BLaER1 treated with 17β-estradiol and CSF1 and Interleukin-3, amounts not matched to agents 10 nM and 100 nM (cell line): ENCODE measurements around the gene RPL36A.

Experiments
- H3K27ac ChIP-seq, 11 experiments: shearing (Covaris generic); formaldehyde crosslinking; 2 replicates each; pipeline ENCODE4 v1.8.1; 2022
- H3K27me3 ChIP-seq, 11 experiments: shearing (Covaris generic); formaldehyde crosslinking; 2 replicates each; pipeline ENCODE4 v1.8.1; 2022
- H3K36me3 ChIP-seq, 11 experiments: shearing (Covaris generic); formaldehyde crosslinking; 2 replicates each; pipeline ENCODE4 v1.8.1; 2022
- H3K4me1 ChIP-seq, 10 experiments: shearing (Covaris generic); formaldehyde crosslinking; 2 replicates each; pipeline ENCODE4 v1.8.1; 2022
- H3K4me2 ChIP-seq, 11 experiments: shearing (Covaris generic); formaldehyde crosslinking; 2 replicates each; pipeline ENCODE4 v1.8.1; 2022
- H3K4me3 ChIP-seq, 10 experiments: shearing (Covaris generic); formaldehyde crosslinking; 2 replicates each; pipeline ENCODE4 v1.8.1; 2022
- H3K9ac ChIP-seq, 11 experiments: shearing (Covaris generic); formaldehyde crosslinking; 2 replicates each; pipeline ENCODE4 v1.8.1; 2022
- H3K9me3 ChIP-seq, 11 experiments: shearing (Covaris generic); formaldehyde crosslinking; replicated peaks in 1 of 11; 2 replicates each; pipeline ENCODE4 v1.8.1; 2022
- H4K20me1 ChIP-seq, 11 experiments: shearing (Covaris generic); formaldehyde crosslinking; 2 replicates each; pipeline ENCODE4 v1.8.1; 2022
- Cebpa-rat ChIP-seq, 11 experiments: shearing (Covaris generic); IDR thresholded peaks; 2 replicates each; pipeline ENCODE4 v1.8.1; 2022

The RPL36A gene

GRCh38 chrX:101385026-101385684, 5.7 kb upstream of the RPL36A start:
- peak overlapping the region; percentile 52 to 74 (median 66) for H3K4me3 ChIP-seq
- H3K27ac ChIP-seq = peak overlapping the region; percentile 60 to 89 (median 81)

GRCh38 chrX:101385795-101386541, 4.8 kb upstream of the RPL36A start, which contains the start of gene BTK:
Gene BTK (minus strand): TSS chrX:101386191. CDS start chrX:101375284, 10,907 bp downstream.
- Histone ChIP-seq H3K9ac (peak within 1 kb of the TSS; percentile 78 to 87 (median 83)), H3K27ac (peak within 1 kb of the TSS; percentile 60 to 89 (median 81)), H3K9me3 (peaks cover 0 to 6% (median 0%) of the 10 kb centered on the region in 11 experiments; a peak in 3 of 22 replicates), H4K20me1 (peaks cover 0 to 10% (median 0%) of the 10 kb centered on the region in 11 experiments; a peak in 3 of 22 replicates), H3K27me3 (no peaks in the 10 kb centered on the region), H3K36me3 (peaks cover 0 to 19% (median 0%) of the 10 kb centered on the region in 11 experiments; a peak in 6 of 22 replicates), H3K4me1 (peaks cover 49 to 61% (median 54%) of the 10 kb centered on the region in 10 experiments), H3K4me2 (peak within 1 kb of the TSS; percentile 75 to 92 (median 89)), H3K4me3 (peak within 1 kb of the TSS; percentile 52 to 74 (median 66))
- no peak for TF ChIP-seq Cebpa-rat (IDR thresholded peaks at IDR 0.05)

More at GRCh38 chrX:101385026-101385684, 5.7 kb upstream of the RPL36A start:
- Histone ChIP-seq H3K36me3 (peaks cover 0 to 26% (median under 1%) of the 10 kb centered on the region in 11 experiments; a peak in 8 of 22 replicates), H3K9ac (peak overlapping the region; percentile 78 to 87 (median 83)), H3K27me3 (no peaks in the 10 kb centered on the region), H3K4me1 (peaks cover 49 to 60% (median 51%) of the 10 kb centered on the region in 10 experiments), H3K9me3 (no peaks in the 10 kb centered on the region), H4K20me1 (peaks cover 0 to 10% (median 0%) of the 10 kb centered on the region in 11 experiments; a peak in 3 of 22 replicates), H3K4me2 (peak overlapping the region; percentile 75 to 92 (median 89))
- no peak for TF ChIP-seq Cebpa-rat (IDR thresholded peaks at IDR 0.05)

- peak overlapping the region; percentile 54 to 89 (median 81); a peak in 21 of 22 replicates for H3K27ac ChIP-seq
- no peaks in the 10 kb centered on the region for H3K27me3 ChIP-seq
- H4K20me1 ChIP-seq = peaks cover 0 to 10% (median 0%) of the 10 kb centered on the region in 11 experiments; a peak in 3 of 22 replicates
- peak overlapping the region; percentile 66 to 87 (median 83); a peak in 21 of 22 replicates for H3K9ac ChIP-seq
- H3K9me3 ChIP-seq = peaks cover 0 to 7% (median 0%) of the 10 kb centered on the region in 11 experiments; a peak in 3 of 22 replicates
- H3K4me3 ChIP-seq = peak overlapping the region; percentile 52 to 74 (median 66); a peak in 19 of 20 replicates
- peaks cover 0 to 17% (median under 1%) of the 10 kb centered on the region in 11 experiments; a peak in 8 of 22 replicates for H3K36me3 ChIP-seq
- H3K4me2 ChIP-seq = peak overlapping the region; percentile 75 to 92 (median 89)
- H3K4me1 ChIP-seq = peaks cover 49 to 61% (median 54%) of the 10 kb centered on the region in 10 experiments
- TF ChIP-seq Cebpa-rat (IDR thresholded peaks at IDR 0.05) = no peak
Measured at GRCh38 chrX:101386542-101386885, 4.3 kb upstream of the RPL36A start.

GRCh38 chrX:101388604-101389003, 2.2 kb upstream of the RPL36A start:
- Histone ChIP-seq H3K9ac (no peak overlapping the region), H3K27me3 (no peaks in the 10 kb centered on the region), H3K27ac (no peak overlapping the region), H3K4me1 (peaks cover 44 to 61% (median 54%) of the 10 kb centered on the region in 10 experiments), H3K4me3 (no peak overlapping the region), H3K4me2 (no peak overlapping the region), H3K9me3 (peaks cover 0 to 7% (median 0%) of the 10 kb centered on the region in 11 experiments; a peak in 3 of 22 replicates), H3K36me3 (peaks cover 6 to 23% (median 19%) of the 10 kb centered on the region in 11 experiments; a peak in 18 of 22 replicates), H4K20me1 (peaks cover 0 to 1% (median 0%) of the 10 kb centered on the region in 11 experiments; a peak in 1 of 22 replicates)
- TF ChIP-seq Cebpa-rat (IDR thresholded peaks at IDR 0.05) = no peak

GRCh38 chrX:101391831-101392230, 1.0 kb downstream of the RPL36A start:
- TF ChIP-seq Cebpa-rat (IDR thresholded peaks at IDR 0.05) = no peak
- Histone ChIP-seq H3K36me3 (peaks cover 17 to 44% (median 34%) of the 10 kb centered on the region in 11 experiments; a peak in 21 of 22 replicates), H3K9me3 (peaks cover 0 to 7% (median 0%) of the 10 kb centered on the region in 11 experiments; a peak in 3 of 22 replicates), H3K4me3 (peak overlapping the region; percentile 56 to 73 (median 68)), H3K4me2 (peak overlapping the region; percentile 56 to 84 (median 77)), H3K27me3 (no peaks in the 10 kb centered on the region), H3K27ac (peak overlapping the region; percentile 63 to 95 (median 91); a peak in 21 of 22 replicates), H3K4me1 (peaks cover 29 to 48% (median 38%) of the 10 kb centered on the region in 10 experiments), H4K20me1 (peaks cover 0 to 25% (median 4%) of the 10 kb centered on the region in 11 experiments; a peak in 7 of 22 replicates), H3K9ac (peak overlapping the region; percentile 78 to 95 (median 90))

- H4K20me1 ChIP-seq = peaks cover 0 to 26% (median 4%) of the 10 kb centered on the region in 11 experiments; a peak in 7 of 22 replicates
- peaks cover 21 to 63% (median 45%) of the 10 kb centered on the region in 11 experiments for H3K36me3 ChIP-seq
- peak overlapping the region in 8 of 11 experiments; percentile 4 to 94 (median 56); a peak in 12 of 22 replicates for H3K9ac ChIP-seq
- H3K9me3 ChIP-seq = peaks cover 0 to 7% (median 0%) of the 10 kb centered on the region in 11 experiments; a peak in 3 of 22 replicates
- no peak for TF ChIP-seq Cebpa-rat (IDR thresholded peaks at IDR 0.05)
- H3K27ac ChIP-seq = peak overlapping the region in 9 of 11 experiments; percentile 50 to 95 (median 92); a peak in 12 of 22 replicates
- H3K27me3 ChIP-seq = no peaks in the 10 kb centered on the region
- H3K4me2 ChIP-seq = peak overlapping the region; percentile 56 to 84 (median 77); a peak in 21 of 22 replicates
- peaks cover 26 to 41% (median 34%) of the 10 kb centered on the region in 10 experiments for H3K4me1 ChIP-seq
- peak overlapping the region in 7 of 10 experiments; percentile 30 to 73 (median 68); a peak in 8 of 20 replicates for H3K4me3 ChIP-seq
Measured at GRCh38 chrX:101393530-101394305, 2.9 kb downstream of the RPL36A start.

- peak overlapping the region; percentile 56 to 84 (median 77); a peak in 16 of 22 replicates for H3K4me2 ChIP-seq
- peaks cover 0 to 7% (median 0%) of the 10 kb centered on the region in 11 experiments; a peak in 3 of 22 replicates for H3K9me3 ChIP-seq
- no peak for TF ChIP-seq Cebpa-rat (IDR thresholded peaks at IDR 0.05)
- peaks cover 26 to 41% (median 34%) of the 10 kb centered on the region in 10 experiments for H3K4me1 ChIP-seq
- peaks cover 24 to 66% (median 49%) of the 10 kb centered on the region in 11 experiments for H3K36me3 ChIP-seq
- peaks cover 0 to 26% (median 4%) of the 10 kb centered on the region in 11 experiments; a peak in 7 of 22 replicates for H4K20me1 ChIP-seq
- H3K4me3 ChIP-seq = peak overlapping the region in 1 of 10 experiments; percentile 68; a peak in 2 of 20 replicates
- no peaks in the 10 kb centered on the region for H3K27me3 ChIP-seq
- peak overlapping the region in 8 of 11 experiments; percentile 37 to 95 (median 90); a peak in 7 of 22 replicates for H3K27ac ChIP-seq
- H3K9ac ChIP-seq = peak overlapping the region in 4 of 11 experiments; percentile 4 to 90 (median 23); a peak in 5 of 22 replicates
Measured at GRCh38 chrX:101394372-101394771, 3.6 kb downstream of the RPL36A start.
